HG02642 (cell line): Measurements from ENCODE around the gene TFE3.

Experiments
- ATAC-seq: cut with Tn5 transposase; IDR thresholded peaks from one replicate; pipeline ENCODE4 v1.9.1; 2021; ENCODE audit warnings: mild to moderate bottlenecking; ENCODE audit not compliant: unreplicated experiment, poor library complexity

The TFE3 gene

GRCh38 chrX:49061916-49062315, 18.8 kb upstream of the TFE3 start:
- ATAC-seq, result no peak

GRCh38 chrX:49061490-49061889, 18.3 kb upstream of the TFE3 start:
- no peak for ATAC-seq

GRCh38 chrX:49060914-49061313, 17.8 kb upstream of the TFE3 start:
- ATAC-seq, result no peak

GRCh38 chrX:49059681-49060085, 16.5 kb upstream of the TFE3 start:
- no peak for ATAC-seq

- ATAC-seq, result no peak
These were observed 16.0 kb upstream of the TFE3 start for GRCh38 chrX:49059201-49059600.

GRCh38 chrX:49058794-49059193, 15.6 kb upstream of the TFE3 start, which contains the start of gene CCDC120:
Gene CCDC120, plus strand, starts transcription at chrX:49058999. Its CDS starts 3,043 bp downstream, at chrX:49062042.
- ATAC-seq, result no peak

- ATAC-seq, result no peak
These were observed 11.1 kb upstream of the TFE3 start for GRCh38 chrX:49054073-49054762.

GRCh38 chrX:49053223-49054072, 10.3 kb upstream of the TFE3 start:
- ATAC-seq, result peak; percentile 59

GRCh38 chrX:49043987-49044281, 777 bp upstream of the TFE3 start:
- ATAC-seq, result no peak

GRCh38 chrX:49042581-49043219, 457 bp downstream of the TFE3 start:
- peak; percentile 5 for ATAC-seq

GRCh38 chrX:49041744-49042580, 1.2 kb downstream of the TFE3 start:
- no peak for ATAC-seq

- ATAC-seq, result no peak
These were observed 2.7 kb downstream of the TFE3 start for GRCh38 chrX:49040376-49040955.

GRCh38 chrX:49039598-49040375, 3.4 kb downstream of the TFE3 start:
- ATAC-seq, result no peak

GRCh38 chrX:49037883-49038475, 5.2 kb downstream of the TFE3 start:
- ATAC-seq, result no peak

- ATAC-seq, result no peak
These were observed 12.9 kb downstream of the TFE3 start for GRCh38 chrX:49030283-49030682.

- ATAC-seq, result no peak
These were observed 13.3 kb downstream of the TFE3 start for GRCh38 chrX:49029876-49030275.

- ATAC-seq, result no peak
These were observed 23.4 kb downstream of the TFE3 start for GRCh38 chrX:49019599-49020249.

- ATAC-seq, result no peak
These were observed 24.1 kb downstream of the TFE3 start for GRCh38 chrX:49019050-49019449.
